HepG2 (cell line): ENCODE results near the gene UCHL3. TPM values are rescaled to one million over a fixed set of nuclear protein-coding genes. Genes with fewer than 3 reads are reported as not detected.

ENCODE experiments used
- BHLHE40 ChIP-seq: IDR thresholded peaks from 2 replicates; pipeline ENCODE4 v1.6.1; 2011; ENCODE audit warnings: low read length, improper control_type of control experiment
- ELF4 ChIP-seq: sonication (generic); formaldehyde crosslinking; IDR thresholded peaks from 2 replicates; pipeline ENCODE4 v1.5.0; 2020; ENCODE audit warnings: missing genetic modification reagents, mild to moderate bottlenecking, moderate library complexity, borderline replicate concordance
- ESRRA ChIP-seq: sonication (generic); formaldehyde crosslinking; IDR thresholded peaks from 2 replicates; pipeline ENCODE4 v1.5.1; 2020; ENCODE audit warnings: mild to moderate bottlenecking, low read depth, missing genetic modification reagents
- FOXC1 ChIP-seq: sonication (generic); formaldehyde crosslinking; IDR thresholded peaks from 2 replicates; pipeline ENCODE4 v1.8.0; 2022; ENCODE audit warnings: mild to moderate bottlenecking, missing genetic modification reagents, borderline replicate concordance
- GATAD2A ChIP-seq: IDR thresholded peaks from 2 replicates; pipeline ENCODE4 v1.6.1; 2016
- JARID2 ChIP-seq: sonication (generic); formaldehyde crosslinking; IDR thresholded peaks from 2 replicates; pipeline ENCODE4 v1.8.1; 2023; ENCODE audit warnings: missing genetic modification reagents, inconsistent platforms; ENCODE audit not compliant: insufficient replicate concordance
- KDM2A ChIP-seq: sonication (generic); formaldehyde crosslinking; IDR thresholded peaks from 2 replicates; pipeline ENCODE4 v1.4.0; 2020; ENCODE audit warnings: low read depth, missing genetic modification reagents, borderline replicate concordance
- SNAI1 ChIP-seq: sonication (generic); formaldehyde crosslinking; IDR thresholded peaks from 2 replicates; pipeline ENCODE4 v1.5.0; 2020; ENCODE audit warnings: mild to moderate bottlenecking, missing genetic modification reagents, borderline replicate concordance
- SRSF9 ChIP-seq: fragments of 200-400 bp; formaldehyde crosslinking; IDR thresholded peaks from 2 replicates; pipeline ENCODE4 v1.6.1; 2018; ENCODE audit warnings: borderline replicate concordance, mild to moderate bottlenecking, low read depth, low read length; ENCODE audit not compliant: insufficient read depth, poor library complexity, severe bottlenecking
- ZNF350 ChIP-seq: sonication (generic); formaldehyde crosslinking; IDR thresholded peaks from 2 replicates; pipeline ENCODE4 v1.4.0; 2020; ENCODE audit warnings: mild to moderate bottlenecking, low read depth, missing genetic modification reagents, borderline replicate concordance
- ZNF362 ChIP-seq: sonication (generic); formaldehyde crosslinking; IDR thresholded peaks from 2 replicates; pipeline ENCODE4 v1.4.0; 2020; ENCODE audit warnings: missing genetic modification reagents, mild to moderate bottlenecking, borderline replicate concordance
- ZNF543 ChIP-seq: sonication (generic); formaldehyde crosslinking; IDR thresholded peaks from 2 replicates; pipeline ENCODE4 v1.4.0; 2020; ENCODE audit warnings: mild to moderate bottlenecking, missing genetic modification reagents
- ZNF660 ChIP-seq: sonication (generic); formaldehyde crosslinking; IDR thresholded peaks from 2 replicates; pipeline ENCODE4 v1.5.1; 2020; ENCODE audit warnings: mild to moderate bottlenecking, low read depth, missing genetic modification reagents, borderline replicate concordance
- ZNF670 ChIP-seq: sonication (generic); formaldehyde crosslinking; IDR thresholded peaks from 2 replicates; pipeline ENCODE4 v1.8.0; 2022; ENCODE audit warnings: mild to moderate bottlenecking, missing genetic modification reagents, borderline replicate concordance
- ZNF777 ChIP-seq: sonication (generic); formaldehyde crosslinking; IDR thresholded peaks from 2 replicates; pipeline ENCODE4 v1.4.0; 2020; ENCODE audit warnings: missing genetic modification reagents
- ZSCAN21 ChIP-seq: sonication (generic); formaldehyde crosslinking; IDR thresholded peaks from 2 replicates; pipeline ENCODE4 v1.8.0; 2022; ENCODE audit warnings: mild to moderate bottlenecking, missing genetic modification reagents, moderate library complexity, borderline replicate concordance
- polyA plus RNA-seq, 8 experiments: library from polyadenylated mRNA; depleted of rRNA in 3 of 8; stranded (reverse) in 7 of 8; unstranded in 1 of 8; fragments of >200 nt; fragmentation: Illumina TruSeq in 4 of 8; extraction: Trizol in 4 of 8; gene quantifications; 2 replicates each; pipeline versions ENCODE4 v1.2.1 to v1.2.3, GENCODE V29; 2011 to 2016; ENCODE audit warnings: low read depth in 4 of 8, missing spikeins in 1 of 8, mixed read lengths in 1 of 8; ENCODE audit not compliant: insufficient read depth in 1 of 8
- total RNA-seq, 5 experiments: library from RNA; depleted of rRNA; stranded (reverse); fragments of >200 nt; fragmentation: Illumina TruSeq; extraction: Trizol; gene quantifications; 2 replicates each; pipeline ENCODE4 v1.2.3, GENCODE V29; 2016; ENCODE audit warnings: low read depth in 1 of 5
- TF ChIP-seq, protein P1 (sequence below): sonication (generic); formaldehyde crosslinking; IDR thresholded peaks from 2 replicates; pipeline ENCODE4 v1.4.0; 2020; ENCODE audit warnings: mild to moderate bottlenecking, missing genetic modification reagents, borderline replicate concordance
- TF ChIP-seq, protein P2 (sequence below): sonication (generic); formaldehyde crosslinking; IDR thresholded peaks from 2 replicates; pipeline ENCODE4 v1.4.0; 2020; ENCODE audit warnings: missing genetic modification reagents, borderline replicate concordance

The UCHL3 gene
- total and polyA plus RNA-seq, 2 of the 13 experiments (the other 11 are each of a cell fraction or from before 2014, with no cell fraction given) = 36.2 to 93.3 TPM

DNA sequence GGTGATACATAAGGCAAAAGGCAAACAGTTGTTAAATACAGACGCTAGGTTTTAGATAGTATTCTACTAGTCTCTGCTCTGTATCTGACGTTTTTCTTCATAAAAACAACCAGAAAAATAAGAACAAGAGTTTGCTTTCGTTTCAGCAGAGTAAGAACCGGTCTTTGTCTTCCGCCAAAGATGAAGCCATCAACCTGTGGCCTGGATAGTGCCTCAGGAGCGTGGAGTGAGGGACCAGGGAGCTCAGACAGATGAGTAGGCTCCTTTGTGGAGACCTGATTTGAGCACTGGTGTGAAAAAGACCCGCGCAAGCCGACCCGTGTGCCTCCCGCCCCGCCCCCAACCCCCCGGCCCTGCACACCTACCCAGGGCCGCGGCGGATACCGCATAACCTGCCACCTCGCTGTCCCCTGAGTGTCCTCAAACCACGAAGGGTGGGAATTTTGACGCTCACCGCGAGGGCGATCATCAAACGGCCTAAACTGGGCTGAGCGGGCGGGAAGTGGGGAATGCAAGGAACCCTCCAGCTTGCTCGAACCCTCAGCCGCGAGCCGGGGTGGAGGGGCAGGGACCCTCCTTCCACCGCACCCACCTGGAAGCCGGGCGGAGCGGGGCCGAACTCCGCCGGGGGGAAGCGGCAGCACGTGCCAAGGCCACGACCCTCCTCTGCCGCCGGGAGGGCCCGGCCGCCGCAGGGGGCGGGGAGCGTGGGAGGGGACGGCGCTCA, 85.7 kb downstream of the UCHL3 start (continued):
- no peak for TF ChIP-seq GATAD2A (CRISPR knock-in tag)
- TF ChIP-seq ZNF777 (CRISPR knock-in tag) = no peak
- no peak for TF ChIP-seq ZNF670
- TF ChIP-seq, protein P1, sequence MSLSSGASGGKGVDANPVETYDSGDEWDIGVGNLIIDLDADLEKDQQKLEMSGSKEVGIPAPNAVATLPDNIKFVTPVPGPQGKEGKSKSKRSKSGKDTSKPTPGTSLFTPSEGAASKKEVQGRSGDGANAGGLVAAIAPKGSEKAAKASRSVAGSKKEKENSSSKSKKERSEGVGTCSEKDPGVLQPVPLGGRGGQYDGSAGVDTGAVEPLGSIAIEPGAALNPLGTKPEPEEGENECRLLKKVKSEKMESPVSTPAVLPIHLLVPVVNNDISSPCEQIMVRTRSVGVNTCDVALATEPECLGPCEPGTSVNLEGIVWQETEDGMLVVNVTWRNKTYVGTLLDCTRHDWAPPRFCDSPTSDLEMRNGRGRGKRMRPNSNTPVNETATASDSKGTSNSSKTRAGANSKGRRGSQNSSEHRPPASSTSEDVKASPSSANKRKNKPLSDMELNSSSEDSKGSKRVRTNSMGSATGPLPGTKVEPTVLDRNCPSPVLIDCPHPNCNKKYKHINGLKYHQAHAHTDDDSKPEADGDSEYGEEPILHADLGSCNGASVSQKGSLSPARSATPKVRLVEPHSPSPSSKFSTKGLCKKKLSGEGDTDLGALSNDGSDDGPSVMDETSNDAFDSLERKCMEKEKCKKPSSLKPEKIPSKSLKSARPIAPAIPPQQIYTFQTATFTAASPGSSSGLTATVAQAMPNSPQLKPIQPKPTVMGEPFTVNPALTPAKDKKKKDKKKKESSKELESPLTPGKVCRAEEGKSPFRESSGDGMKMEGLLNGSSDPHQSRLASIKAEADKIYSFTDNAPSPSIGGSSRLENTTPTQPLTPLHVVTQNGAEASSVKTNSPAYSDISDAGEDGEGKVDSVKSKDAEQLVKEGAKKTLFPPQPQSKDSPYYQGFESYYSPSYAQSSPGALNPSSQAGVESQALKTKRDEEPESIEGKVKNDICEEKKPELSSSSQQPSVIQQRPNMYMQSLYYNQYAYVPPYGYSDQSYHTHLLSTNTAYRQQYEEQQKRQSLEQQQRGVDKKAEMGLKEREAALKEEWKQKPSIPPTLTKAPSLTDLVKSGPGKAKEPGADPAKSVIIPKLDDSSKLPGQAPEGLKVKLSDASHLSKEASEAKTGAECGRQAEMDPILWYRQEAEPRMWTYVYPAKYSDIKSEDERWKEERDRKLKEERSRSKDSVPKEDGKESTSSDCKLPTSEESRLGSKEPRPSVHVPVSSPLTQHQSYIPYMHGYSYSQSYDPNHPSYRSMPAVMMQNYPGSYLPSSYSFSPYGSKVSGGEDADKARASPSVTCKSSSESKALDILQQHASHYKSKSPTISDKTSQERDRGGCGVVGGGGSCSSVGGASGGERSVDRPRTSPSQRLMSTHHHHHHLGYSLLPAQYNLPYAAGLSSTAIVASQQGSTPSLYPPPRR (CRISPR knock-in tag) = no peak
- TF ChIP-seq ZNF362 (CRISPR knock-in tag) = no peak
- no peak for TF ChIP-seq ELF4 (CRISPR knock-in tag)
- TF ChIP-seq, protein P2, sequence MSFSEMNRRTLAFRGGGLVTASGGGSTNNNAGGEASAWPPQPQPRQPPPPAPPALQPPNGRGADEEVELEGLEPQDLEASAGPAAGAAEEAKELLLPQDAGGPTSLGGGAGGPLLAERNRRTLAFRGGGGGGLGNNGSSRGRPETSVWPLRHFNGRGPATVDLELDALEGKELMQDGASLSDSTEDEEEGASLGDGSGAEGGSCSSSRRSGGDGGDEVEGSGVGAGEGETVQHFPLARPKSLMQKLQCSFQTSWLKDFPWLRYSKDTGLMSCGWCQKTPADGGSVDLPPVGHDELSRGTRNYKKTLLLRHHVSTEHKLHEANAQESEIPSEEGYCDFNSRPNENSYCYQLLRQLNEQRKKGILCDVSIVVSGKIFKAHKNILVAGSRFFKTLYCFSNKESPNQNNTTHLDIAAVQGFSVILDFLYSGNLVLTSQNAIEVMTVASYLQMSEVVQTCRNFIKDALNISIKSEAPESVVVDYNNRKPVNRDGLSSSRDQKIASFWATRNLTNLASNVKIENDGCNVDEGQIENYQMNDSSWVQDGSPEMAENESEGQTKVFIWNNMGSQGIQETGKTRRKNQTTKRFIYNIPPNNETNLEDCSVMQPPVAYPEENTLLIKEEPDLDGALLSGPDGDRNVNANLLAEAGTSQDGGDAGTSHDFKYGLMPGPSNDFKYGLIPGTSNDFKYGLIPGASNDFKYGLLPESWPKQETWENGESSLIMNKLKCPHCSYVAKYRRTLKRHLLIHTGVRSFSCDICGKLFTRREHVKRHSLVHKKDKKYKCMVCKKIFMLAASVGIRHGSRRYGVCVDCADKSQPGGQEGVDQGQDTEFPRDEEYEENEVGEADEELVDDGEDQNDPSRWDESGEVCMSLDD = no peak
- no peak for TF ChIP-seq ZNF350 (CRISPR knock-in tag)
- peak; percentile 86 for TF ChIP-seq FOXC1 (CRISPR knock-in tag)
- TF ChIP-seq SRSF9 = no peak
- TF ChIP-seq ESRRA (CRISPR knock-in tag) = 0 out of 2 replicates have a peak, but pooled peaks have one; percentile 47
- TF ChIP-seq BHLHE40 = peak; percentile 85
- TF ChIP-seq ZSCAN21 = peak; percentile 84; the same call in 1 of the 2 replicates
- TF ChIP-seq JARID2 (CRISPR knock-in tag) = no peak
- TF ChIP-seq KDM2A = peak; percentile 40; the same call in 1 of the 2 replicates
- TF ChIP-seq ZNF543 (CRISPR knock-in tag) = no peak
- TF ChIP-seq ZNF660 (CRISPR knock-in tag) = no peak
- no peak for TF ChIP-seq SNAI1
